GM12878 (cell line): ENCODE results near the gene ARID3A. TPM values are rescaled to one million over a fixed set of nuclear protein-coding genes. Genes with fewer than 3 reads are reported as not detected.

Experiments used
- ATAC-seq: fragments of 200-7000 bp; cut with Tn5 transposase; 3 replicates; pipeline ENCODE4 v1.9.1; 2020; ENCODE audit warnings: mild to moderate bottlenecking, moderate library complexity
- BruUV-seq: library from RNA; stranded (reverse); fragments of 400-500 nt; replicated peaks from 2 replicates; lab custom pipeline; 2021; lab: Mats Ljungman, UMichigan
- CTCF ChIA-PET: fragments of 300-600 bp; sonication (Branson Sonifier 250); formaldehyde crosslinking; extraction: SDS; loops from one replicate; lab custom pipeline; 2021; ENCODE audit warnings: inconsistent platforms; lab: Yijun Ruan, JAX
- POLR2A ChIA-PET: fragments of 350-600 bp; formaldehyde crosslinking; extraction: SDS; loops from one replicate; lab custom pipeline; 2021; ENCODE audit warnings: inconsistent platforms; lab: Charles Lee
- RAD21 ChIA-PET: fragments of 300-600 bp; sonication (Branson Sonifier 250); formaldehyde crosslinking; loops from one replicate; lab custom pipeline; 2023; ENCODE audit warnings: antibody characterized with exemption; ENCODE audit not compliant: unreplicated experiment; lab: Charles Lee
- SMC1A ChIA-PET: fragments of 300-600 bp; sonication (Branson Sonifier 250); formaldehyde crosslinking; loops from one replicate; lab custom pipeline; 2023; ENCODE audit not compliant: unreplicated experiment, uncharacterized antibody; lab: Charles Lee
- DNase-seq: peaks from one replicate; pipeline ENCODE4 v3.0.0-alpha.2; 2011; ENCODE audit warnings: low read depth, low spot score
- FAIRE-seq: peaks from 3 replicates; lab custom pipeline; 2011; peaks lifted over from hg19 to GRCh38; lab: Jason Lieb, UNC
- H2AFZ ChIP-seq: 2 replicates; pipeline ENCODE4 v1.6.0; 2011; ENCODE audit warnings: low read depth, low read length, control low read depth; ENCODE audit not compliant: control insufficient read depth
- H3K27ac ChIP-seq: 2 replicates; pipeline ENCODE4 v1.5.1; 2011; ENCODE audit warnings: control low read depth; ENCODE audit not compliant: control insufficient read depth, insufficient read depth
- H3K27me3 ChIP-seq, 2 experiments: replicated peaks in 1 of 2; 2 replicates each; pipeline versions ENCODE4 v1.6.0 to v1.6.1; 2011; ENCODE audit warnings: low read length in 1 of 2; ENCODE audit not compliant: control insufficient read depth in 2 of 2, insufficient read depth in 2 of 2
- H3K36me3 ChIP-seq, 2 experiments: 2 replicates each; pipeline ENCODE4 v1.5.1; 2011; ENCODE audit warnings: low read length in 1 of 2; ENCODE audit not compliant: control insufficient read depth in 2 of 2, insufficient read depth in 2 of 2
- H3K4me1 ChIP-seq: 2 replicates; pipeline ENCODE4 v1.6.1; 2011; ENCODE audit warnings: mild to moderate bottlenecking, low read length, moderate library complexity, mixed read lengths; ENCODE audit not compliant: control insufficient read depth, insufficient read depth
- H3K4me2 ChIP-seq: 2 replicates; pipeline ENCODE4 v1.6.0; 2011; ENCODE audit warnings: control low read depth; ENCODE audit not compliant: control insufficient read depth, insufficient read depth
- H3K4me3 ChIP-seq: fragments of 200-600 bp; sonication (generic); 2 replicates; pipeline ENCODE4 v1.5.1; 2016
- H3K79me2 ChIP-seq: 2 replicates; pipeline ENCODE4 v1.6.0; 2011; ENCODE audit warnings: low read length; ENCODE audit not compliant: control insufficient read depth, insufficient read depth
- H3K9ac ChIP-seq: 2 replicates; pipeline ENCODE4 v1.8.0; 2011; ENCODE audit warnings: low read length, control low read depth, mixed read lengths; ENCODE audit not compliant: control insufficient read depth, insufficient read depth
- H3K9me3 ChIP-seq: replicated peaks from 3 replicates; pipeline ENCODE4 v1.5.1; 2011; ENCODE audit warnings: mild to moderate bottlenecking, low read length; ENCODE audit not compliant: control insufficient read depth, insufficient read depth
- H4K20me1 ChIP-seq: 2 replicates; pipeline ENCODE4 v1.6.0; 2011; ENCODE audit not compliant: control insufficient read depth, insufficient read depth
- ASH2L ChIP-seq: fragments of 300-600, 200-600 bp; sonication (generic); IDR thresholded peaks from 2 replicates; pipeline ENCODE4 v1.6.1; 2017; ENCODE audit warnings: low read depth, mild to moderate bottlenecking, borderline replicate concordance
- CHD1 ChIP-seq: IDR thresholded peaks from 2 replicates; pipeline ENCODE4 v1.6.1; 2012; ENCODE audit warnings: low read depth, low read length, improper control_type of control experiment
- DPF2 ChIP-seq: fragments of 450-650 bp; IDR thresholded peaks from 2 replicates; pipeline ENCODE4 v1.6.1; 2017; ENCODE audit warnings: mild to moderate bottlenecking
- GABPA ChIP-seq: IDR thresholded peaks from 2 replicates; pipeline ENCODE4 v1.6.1; 2014; ENCODE audit warnings: antibody characterized with exemption, low read depth, mild to moderate bottlenecking, inconsistent platforms
- GATAD2B ChIP-seq: fragments of 450-650 bp; conservative IDR thresholded peaks from 2 replicates; pipeline ENCODE4 v1.6.1; 2017; ENCODE audit warnings: low read depth, mild to moderate bottlenecking, moderate library complexity
- IKZF1 ChIP-seq: fragments of 450-650 bp; conservative IDR thresholded peaks from 2 replicates; pipeline ENCODE4 v1.6.1; 2017; ENCODE audit warnings: antibody characterized with exemption, mild to moderate bottlenecking
- KDM1A ChIP-seq: fragments of 200-600 bp; sonication (generic); IDR thresholded peaks from 2 replicates; pipeline ENCODE4 v1.6.1; 2016; ENCODE audit warnings: borderline replicate concordance
- MEF2B ChIP-seq: fragments of 450-650 bp; IDR thresholded peaks from 2 replicates; pipeline ENCODE4 v1.6.1; 2018; ENCODE audit warnings: mild to moderate bottlenecking, moderate library complexity; ENCODE audit not compliant: partially characterized antibody, poor library complexity, severe bottlenecking
- NFYA ChIP-seq: IDR thresholded peaks from 2 replicates; pipeline ENCODE4 v1.6.1; 2011; ENCODE audit warnings: low read depth, mild to moderate bottlenecking, low read length, improper control_type of control experiment, borderline replicate concordance
- NR2C2 ChIP-seq: IDR thresholded peaks from 2 replicates; pipeline ENCODE4 v1.6.1; 2011; ENCODE audit warnings: borderline replicate concordance, low read depth; ENCODE audit not compliant: control insufficient read depth, insufficient read length
- NR2F1 ChIP-seq: fragments of 450-650 bp; conservative IDR thresholded peaks from 2 replicates; pipeline ENCODE4 v1.6.1; 2017; ENCODE audit warnings: mild to moderate bottlenecking
- SIN3A ChIP-seq: IDR thresholded peaks from 2 replicates; pipeline ENCODE4 v1.6.1; 2012; ENCODE audit warnings: low read depth, low read length, improper control_type of control experiment
- SMAD1 ChIP-seq: fragments of 450-650 bp; IDR thresholded peaks from 2 replicates; pipeline ENCODE4 v1.6.1; 2018; ENCODE audit warnings: mild to moderate bottlenecking, low read depth; ENCODE audit not compliant: partially characterized antibody
- YY1 ChIP-seq: IDR thresholded peaks from 2 replicates; pipeline ENCODE4 v1.6.1; 2011; ENCODE audit warnings: low read depth, mild to moderate bottlenecking, low read length
- ZNF622 ChIP-seq: fragments of 450-650 bp; IDR thresholded peaks from 2 replicates; pipeline ENCODE4 v1.6.1; 2017; ENCODE audit warnings: mild to moderate bottlenecking, inconsistent platforms
- WGBS: methylation state at CpG from one replicate; pipeline ENCODE4 v1.1.6; 2016; ENCODE audit warnings: low lambda C conversion rate; ENCODE audit not compliant: insufficient replicate concordance, insufficient coverage; ENCODE audit errors: missing lambda C conversion rate; 5-methylcytosine and 5-hydroxymethylcytosine counted together
- in situ Hi-C: fragments of 300-500 bp; cut with MboI; formaldehyde crosslinking; loops from 9 replicates; pipeline ENCODE4 v1.14.3; 2018; ENCODE audit warnings: mixed read lengths
- intact Hi-C: fragments of 100-400 bp; cut with micrococcal nuclease; formaldehyde crosslinking; loops from one replicate; pipeline ENCODE4 v1.14.2; 2022; ENCODE audit not compliant: unreplicated experiment
- polyA plus RNA-seq, 11 experiments: library from polyadenylated mRNA; depleted of rRNA in 4 of 11; unstranded in 6 of 11; stranded (reverse) in 5 of 11; fragments of >200 nt; fragmentation: Nextera tagmentation in 4 of 11; fragmentation: Illumina TruSeq in 1 of 11; extraction: Ambion mirVana in 4 of 11; extraction: Trizol in 1 of 11; gene quantifications; 1 replicate in 1 of 11; 2 replicates in 10 of 11; pipeline versions ENCODE4 v1.2.1 to v1.2.3, GENCODE V29; 2011 to 2016; ENCODE audit warnings: inconsistent platforms in 2 of 11, missing spikeins in 2 of 11, low read depth in 1 of 11
- total RNA-seq, 4 experiments: library from RNA; depleted of rRNA in 3 of 4; stranded (reverse); fragments of >200 nt in 3 of 4; fragmentation: Illumina TruSeq in 1 of 4; extraction: Trizol in 1 of 4; gene quantifications; 2 replicates each; pipeline versions ENCODE4 v1.2.1 to v1.2.3, GENCODE V29; 2013 to 2021
- TF ChIP-seq, protein P1 (sequence below): fragments of 450-650 bp; formaldehyde crosslinking; IDR thresholded peaks from 2 replicates; pipeline ENCODE4 v1.4.0; 2020; ENCODE audit warnings: mild to moderate bottlenecking, moderate library complexity
- TF ChIP-seq, protein P2 (sequence below): fragments of 450-650 bp; conservative IDR thresholded peaks from 2 replicates; pipeline ENCODE4 v1.6.1; 2017; ENCODE audit warnings: mild to moderate bottlenecking, moderate library complexity

Gene ARID3A
- total and polyA plus RNA-seq, 10 of the 15 experiments (the other 5 are each of a cell fraction or from before 2014, with no cell fraction given), result 0.76 to 70.0 (median 16.7) TPM

DNA sequence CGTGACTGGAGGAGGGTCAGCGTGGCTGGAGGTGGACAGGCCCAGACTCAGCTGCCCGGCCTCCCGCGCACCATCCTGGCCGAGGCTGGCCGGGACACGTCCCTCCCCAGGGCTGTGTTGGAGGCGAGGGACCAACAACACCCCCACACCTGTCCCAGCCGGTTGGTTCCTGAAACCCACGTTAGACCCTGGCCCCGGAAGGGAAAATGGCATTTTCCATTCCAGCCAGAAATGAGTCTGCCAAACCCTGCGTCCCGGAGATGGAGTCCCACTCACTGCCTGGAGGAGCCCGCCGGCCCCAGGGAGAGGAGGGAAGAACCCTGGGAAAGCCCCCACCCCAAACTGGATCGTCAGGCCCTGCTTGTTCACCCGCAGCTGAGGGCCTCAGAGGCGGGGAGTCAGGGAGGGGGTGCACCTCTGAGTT lies 53.5 kb downstream of the ARID3A start (continued):
- TF ChIP-seq ZNF622 (no peak), SMAD1 (no peak), IKZF1 (peak; percentile 77), NFYA (no peak), GABPA (no peak), DPF2 (peak; percentile 54; the same call in 1 of the 2 replicates)

DNA sequence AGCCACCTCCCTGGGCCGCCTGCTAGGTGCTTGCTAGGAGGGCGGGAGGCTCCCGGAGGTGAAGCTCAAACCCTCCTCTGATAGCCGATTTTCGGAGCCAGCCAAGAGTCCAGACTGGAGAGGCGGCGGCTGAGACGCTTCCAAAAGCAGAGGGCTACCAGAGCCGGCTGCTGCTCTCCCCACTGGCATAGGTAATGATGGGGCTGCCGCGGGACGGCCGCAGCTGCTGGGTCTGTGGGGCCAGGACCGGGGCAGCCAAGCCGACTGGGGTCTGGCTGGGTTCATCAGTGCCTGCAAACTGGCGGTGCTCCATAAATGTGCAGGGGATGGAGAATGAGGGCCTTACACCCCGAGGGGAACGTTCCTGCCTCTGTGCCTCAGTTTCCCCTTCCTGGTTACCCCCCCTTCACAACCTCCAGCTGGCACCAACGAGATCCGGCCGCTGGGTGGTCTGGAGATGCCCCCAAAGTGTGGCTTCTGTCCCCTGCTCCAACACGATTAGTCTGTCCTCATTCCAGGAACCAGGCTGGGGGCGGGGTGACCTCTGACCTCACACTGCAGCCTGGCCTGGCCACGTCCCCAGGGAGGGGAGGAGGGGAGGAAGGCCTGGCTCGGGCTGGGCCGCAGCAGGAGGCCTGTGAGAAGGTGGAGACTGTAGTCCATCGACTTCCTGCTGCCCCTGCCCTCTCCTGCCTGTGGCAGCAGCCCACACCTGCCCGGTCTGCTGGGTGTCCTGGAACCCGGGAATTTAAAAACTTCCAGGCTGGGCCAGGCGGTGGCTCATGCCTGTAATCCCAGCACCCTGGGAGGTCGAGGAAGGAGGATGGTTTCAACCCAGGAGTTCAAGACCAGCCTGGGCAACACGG lies 54.5 kb downstream of the ARID3A start:
- ChIA-PET CTCF (interaction anchor here (1.4 to 5.7 kb wide), 5 partner anchors 25 to 117 kb away, joined by 4 to 150 read pairs (median 9); no protein-coding TSS in a partner anchor), POLR2A (interaction anchor here (0.6 to 4.1 kb wide), 4 partner anchors 32 to 207 kb away, joined by 3 to 34 read pairs (median 4); no protein-coding TSS in a partner anchor), RAD21 (interaction anchor here (0.9 to 8.0 kb wide), 3 partner anchors 25 to 117 kb away, joined by 3 to 95 read pairs (median 10); no protein-coding TSS in a partner anchor), SMC1A (interaction anchor here (2.2 kb wide), 1 partner anchor 32 kb away, joined by 4 read pairs; no protein-coding TSS in a partner anchor)
- Histone ChIP-seq H3K27ac (no peak overlapping the region; the same call in 1 of the 2 replicates), H3K36me3 (no peaks in the 10 kb centered on the region), H3K27me3 (no peaks in the 10 kb centered on the region), H3K4me1 (peaks cover 22% of the 10 kb centered on the region), H3K79me2 (peaks cover 11% of the 10 kb centered on the region), H3K4me2 (no peak overlapping the region), H3K9me3 (no peaks in the 10 kb centered on the region), H3K4me3 (no peak overlapping the region), H3K9ac (no peak overlapping the region), H2AFZ (no peak overlapping the region), H4K20me1 (no peaks in the 10 kb centered on the region)
- FAIRE-seq, result no peak
- in situ Hi-C loops, result loop anchor here (5.0 kb wide), 1 partner anchor 58 kb away; no protein-coding TSS in a partner anchor
- no peak for DNase-seq
- intact Hi-C loops, result no loop called here
- no TSS peak for BruUV-seq
- ATAC-seq, result no peak
- WGBS, result 66% methylated on average over 30 of the region's 32 CpGs
- TF ChIP-seq NR2C2, result peak; percentile 32
- TF ChIP-seq YY1, result no peak
- no peak for TF ChIP-seq CHD1
- TF ChIP-seq NR2F1, result peak; percentile 97
- TF ChIP-seq SIN3A, result no peak
- TF ChIP-seq GATAD2B, result no peak
- no peak for TF ChIP-seq ASH2L
- TF ChIP-seq KDM1A, result no peak
- TF ChIP-seq IKZF1, result 0 out of 2 replicates have a peak, but pooled peaks have one; percentile 15
- TF ChIP-seq, protein P1, sequence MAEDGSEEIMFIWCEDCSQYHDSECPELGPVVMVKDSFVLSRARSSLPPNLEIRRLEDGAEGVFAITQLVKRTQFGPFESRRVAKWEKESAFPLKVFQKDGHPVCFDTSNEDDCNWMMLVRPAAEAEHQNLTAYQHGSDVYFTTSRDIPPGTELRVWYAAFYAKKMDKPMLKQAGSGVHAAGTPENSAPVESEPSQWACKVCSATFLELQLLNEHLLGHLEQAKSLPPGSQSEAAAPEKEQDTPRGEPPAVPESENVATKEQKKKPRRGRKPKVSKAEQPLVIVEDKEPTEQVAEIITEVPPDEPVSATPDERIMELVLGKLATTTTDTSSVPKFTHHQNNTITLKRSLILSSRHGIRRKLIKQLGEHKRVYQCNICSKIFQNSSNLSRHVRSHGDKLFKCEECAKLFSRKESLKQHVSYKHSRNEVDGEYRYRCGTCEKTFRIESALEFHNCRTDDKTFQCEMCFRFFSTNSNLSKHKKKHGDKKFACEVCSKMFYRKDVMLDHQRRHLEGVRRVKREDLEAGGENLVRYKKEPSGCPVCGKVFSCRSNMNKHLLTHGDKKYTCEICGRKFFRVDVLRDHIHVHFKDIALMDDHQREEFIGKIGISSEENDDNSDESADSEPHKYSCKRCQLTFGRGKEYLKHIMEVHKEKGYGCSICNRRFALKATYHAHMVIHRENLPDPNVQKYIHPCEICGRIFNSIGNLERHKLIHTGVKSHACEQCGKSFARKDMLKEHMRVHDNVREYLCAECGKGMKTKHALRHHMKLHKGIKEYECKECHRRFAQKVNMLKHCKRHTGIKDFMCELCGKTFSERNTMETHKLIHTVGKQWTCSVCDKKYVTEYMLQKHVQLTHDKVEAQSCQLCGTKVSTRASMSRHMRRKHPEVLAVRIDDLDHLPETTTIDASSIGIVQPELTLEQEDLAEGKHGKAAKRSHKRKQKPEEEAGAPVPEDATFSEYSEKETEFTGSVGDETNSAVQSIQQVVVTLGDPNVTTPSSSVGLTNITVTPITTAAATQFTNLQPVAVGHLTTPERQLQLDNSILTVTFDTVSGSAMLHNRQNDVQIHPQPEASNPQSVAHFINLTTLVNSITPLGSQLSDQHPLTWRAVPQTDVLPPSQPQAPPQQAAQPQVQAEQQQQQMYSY (CRISPR knock-in tag), result no peak
- TF ChIP-seq, protein P2, sequence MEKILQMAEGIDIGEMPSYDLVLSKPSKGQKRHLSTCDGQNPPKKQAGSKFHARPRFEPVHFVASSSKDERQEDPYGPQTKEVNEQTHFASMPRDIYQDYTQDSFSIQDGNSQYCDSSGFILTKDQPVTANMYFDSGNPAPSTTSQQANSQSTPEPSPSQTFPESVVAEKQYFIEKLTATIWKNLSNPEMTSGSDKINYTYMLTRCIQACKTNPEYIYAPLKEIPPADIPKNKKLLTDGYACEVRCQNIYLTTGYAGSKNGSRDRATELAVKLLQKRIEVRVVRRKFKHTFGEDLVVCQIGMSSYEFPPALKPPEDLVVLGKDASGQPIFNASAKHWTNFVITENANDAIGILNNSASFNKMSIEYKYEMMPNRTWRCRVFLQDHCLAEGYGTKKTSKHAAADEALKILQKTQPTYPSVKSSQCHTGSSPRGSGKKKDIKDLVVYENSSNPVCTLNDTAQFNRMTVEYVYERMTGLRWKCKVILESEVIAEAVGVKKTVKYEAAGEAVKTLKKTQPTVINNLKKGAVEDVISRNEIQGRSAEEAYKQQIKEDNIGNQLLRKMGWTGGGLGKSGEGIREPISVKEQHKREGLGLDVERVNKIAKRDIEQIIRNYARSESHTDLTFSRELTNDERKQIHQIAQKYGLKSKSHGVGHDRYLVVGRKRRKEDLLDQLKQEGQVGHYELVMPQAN, result no peak
- TF ChIP-seq MEF2B, result peak; percentile 63
